Mesendoderm (in vitro differentiated cells): ENCODE data around the gene B3GALT5.

Experiments
- DNase-seq: peaks from one replicate; pipeline ENCODE4 v3.0.0; 2013
- H2AK5ac ChIP-seq: 2 replicates; pipeline ENCODE4 v1.6.1; 2013; ENCODE audit warnings: low read length, inconsistent platforms
- H2BK120ac ChIP-seq: 2 replicates; pipeline ENCODE4 v1.6.1; 2013; ENCODE audit warnings: low read depth, mild to moderate bottlenecking, low read length, moderate library complexity, mixed read lengths
- H2BK15ac ChIP-seq: replicated peaks from 2 replicates; pipeline ENCODE4 v1.6.1; 2013; ENCODE audit warnings: low read depth, mild to moderate bottlenecking, moderate library complexity
- H2BK5ac ChIP-seq: 2 replicates; pipeline ENCODE4 v1.6.1; 2013; ENCODE audit warnings: low read length, inconsistent platforms
- H3K18ac ChIP-seq: 2 replicates; pipeline ENCODE4 v1.6.1; 2013; ENCODE audit warnings: mild to moderate bottlenecking, low read length, mixed read lengths
- H3K23ac ChIP-seq: one replicate; pipeline ENCODE4 v1.6.1; 2013; ENCODE audit warnings: low read length
- H3K27ac ChIP-seq: 2 replicates; pipeline ENCODE4 v1.5.1; 2013; ENCODE audit warnings: low read depth, mild to moderate bottlenecking, inconsistent platforms, low read length, moderate library complexity
- H3K27me3 ChIP-seq: 2 replicates; pipeline ENCODE4 v1.6.1; 2013; ENCODE audit warnings: low read length, control low read depth, mild to moderate bottlenecking, inconsistent platforms; ENCODE audit not compliant: insufficient read depth, poor library complexity
- H3K36me3 ChIP-seq: 2 replicates; pipeline ENCODE4 v1.6.1; 2013; ENCODE audit warnings: low read length, inconsistent platforms; ENCODE audit not compliant: control insufficient read depth, insufficient read depth
- H3K4ac ChIP-seq: one replicate; pipeline ENCODE4 v1.6.1; 2013; ENCODE audit warnings: low read depth, mild to moderate bottlenecking, low read length, moderate library complexity
- H3K4me1 ChIP-seq: 2 replicates; pipeline ENCODE4 v1.6.1; 2013; ENCODE audit warnings: low read depth, low read length, inconsistent platforms; ENCODE audit not compliant: control insufficient read depth
- H3K4me2 ChIP-seq: 2 replicates; pipeline ENCODE4 v1.6.1; 2013; ENCODE audit warnings: low read length
- H3K4me3 ChIP-seq: 2 replicates; pipeline ENCODE4 v1.5.1; 2013; ENCODE audit warnings: mild to moderate bottlenecking, low read length
- H3K56ac ChIP-seq: one replicate; pipeline ENCODE4 v1.6.1; 2013; ENCODE audit warnings: low read length
- H3K79me1 ChIP-seq: 2 replicates; pipeline ENCODE4 v1.6.1; 2013; ENCODE audit warnings: low read length, inconsistent platforms
- H3K79me2 ChIP-seq: 2 replicates; pipeline ENCODE4 v1.6.1; 2013; ENCODE audit warnings: mild to moderate bottlenecking, low read length; ENCODE audit not compliant: control insufficient read depth, insufficient read depth
- H3K9ac ChIP-seq: 2 replicates; pipeline ENCODE4 v1.6.1; 2013; ENCODE audit warnings: low read length, inconsistent platforms
- H4K5ac ChIP-seq: one replicate; pipeline ENCODE4 v1.6.1; 2013; ENCODE audit warnings: low read length
- H4K8ac ChIP-seq: one replicate; pipeline ENCODE4 v1.6.1; 2013; ENCODE audit warnings: low read depth, mild to moderate bottlenecking, control low read depth, low read length, moderate library complexity
- WGBS: extraction: QIAGEN DNeasy Blood & Tissue Kit; methylation state at CpG from one replicate; pipeline ENCODE4 v1.1.7; 2013; ENCODE audit warnings: low lambda C conversion rate, missing lambda C conversion rate; ENCODE audit not compliant: insufficient coverage; ENCODE audit errors: extremely low coverage; 5-methylcytosine and 5-hydroxymethylcytosine counted together

B3GALT5 gene

DNA sequence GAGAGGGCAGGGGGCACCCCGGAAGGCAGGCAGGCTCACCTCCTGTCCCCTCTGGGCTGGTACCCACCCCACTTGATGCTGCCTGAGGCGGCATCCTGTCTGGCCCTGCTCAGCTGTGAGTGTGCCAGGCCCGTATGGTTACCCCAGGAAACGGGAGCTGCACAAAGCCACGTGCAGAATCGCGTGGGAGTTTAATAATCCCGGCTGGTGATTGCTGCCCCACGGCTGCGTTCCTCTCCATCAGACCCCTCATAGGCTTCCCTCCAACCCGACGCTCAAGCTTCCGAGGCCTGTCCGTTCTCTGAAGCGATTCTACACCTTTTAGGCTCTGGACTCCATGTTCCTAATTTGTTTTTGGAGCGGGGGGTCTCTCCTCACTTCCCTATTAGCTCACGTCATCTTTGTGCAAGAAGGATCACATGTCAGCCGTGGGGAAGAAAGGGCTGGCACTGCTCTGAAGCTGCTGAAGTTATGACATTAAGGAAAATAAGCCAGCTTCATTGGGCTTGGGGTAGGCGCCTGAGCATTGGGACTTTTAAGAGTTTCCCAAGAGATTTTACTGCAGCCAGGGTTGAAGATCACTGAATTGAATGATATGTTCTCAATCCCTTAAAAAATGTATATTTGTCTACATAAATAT is 1.1 kb upstream of the B3GALT5 start:
- no peak overlapping the region for H4K5ac ChIP-seq
- H3K4me1 ChIP-seq, result peaks cover 9% of the 10 kb centered on the region
- no peaks in the 10 kb centered on the region for H3K79me1 ChIP-seq
- H3K9ac ChIP-seq, result peak overlapping the region; percentile 10
- H2BK5ac ChIP-seq, result no peak overlapping the region
- H3K4me2 ChIP-seq, result no peak overlapping the region
- peak overlapping the region; percentile 77 for H3K18ac ChIP-seq
- H4K8ac ChIP-seq, result no peak overlapping the region
- no peak overlapping the region for H2BK120ac ChIP-seq
- no peak overlapping the region for H2BK15ac ChIP-seq
- WGBS, result no CpG with 5 or more reads among the region's 19 CpGs
- H3K27me3 ChIP-seq, result no peaks in the 10 kb centered on the region
- H3K56ac ChIP-seq, result peak overlapping the region; percentile 18
- H3K79me2 ChIP-seq, result peaks cover 2% of the 10 kb centered on the region
- peak; percentile 23 for DNase-seq
- H3K4me3 ChIP-seq, result no peak overlapping the region
- no peak overlapping the region for H3K4ac ChIP-seq
- H3K27ac ChIP-seq, result no peak overlapping the region
- H3K36me3 ChIP-seq, result no peaks in the 10 kb centered on the region
- no peak overlapping the region for H2AK5ac ChIP-seq
- H3K23ac ChIP-seq, result peak overlapping the region; percentile 56

- H3K36me3 ChIP-seq, result no peaks in the 10 kb centered on the region
- peak overlapping the region; percentile 58 for H3K4me3 ChIP-seq
- H3K27ac ChIP-seq, result no peak overlapping the region
- WGBS, result no CpG with 5 or more reads among the region's 47 CpGs
- peak overlapping the region; percentile 89 for H3K4me2 ChIP-seq
- peak overlapping the region; percentile 83 for H3K56ac ChIP-seq
- DNase-seq, result peak; percentile 33
- H2BK15ac ChIP-seq, result no peak overlapping the region
- peaks cover 9% of the 10 kb centered on the region for H3K4me1 ChIP-seq
- H2BK5ac ChIP-seq, result no peak overlapping the region
- H3K4ac ChIP-seq, result no peak overlapping the region
- peaks cover 2% of the 10 kb centered on the region for H3K79me2 ChIP-seq
- no peaks in the 10 kb centered on the region for H3K27me3 ChIP-seq
- no peaks in the 10 kb centered on the region for H3K79me1 ChIP-seq
- no peak overlapping the region for H4K5ac ChIP-seq
- H3K18ac ChIP-seq, result peak overlapping the region; percentile 53
- no peak overlapping the region for H2BK120ac ChIP-seq
- no peak overlapping the region for H4K8ac ChIP-seq
- H3K9ac ChIP-seq, result peak overlapping the region; percentile 62
- H3K23ac ChIP-seq, result no peak overlapping the region
- no peak overlapping the region for H2AK5ac ChIP-seq
These were observed 548 bp downstream of the B3GALT5 start for GRCh38 chr21:39613041-39613934.

DNA sequence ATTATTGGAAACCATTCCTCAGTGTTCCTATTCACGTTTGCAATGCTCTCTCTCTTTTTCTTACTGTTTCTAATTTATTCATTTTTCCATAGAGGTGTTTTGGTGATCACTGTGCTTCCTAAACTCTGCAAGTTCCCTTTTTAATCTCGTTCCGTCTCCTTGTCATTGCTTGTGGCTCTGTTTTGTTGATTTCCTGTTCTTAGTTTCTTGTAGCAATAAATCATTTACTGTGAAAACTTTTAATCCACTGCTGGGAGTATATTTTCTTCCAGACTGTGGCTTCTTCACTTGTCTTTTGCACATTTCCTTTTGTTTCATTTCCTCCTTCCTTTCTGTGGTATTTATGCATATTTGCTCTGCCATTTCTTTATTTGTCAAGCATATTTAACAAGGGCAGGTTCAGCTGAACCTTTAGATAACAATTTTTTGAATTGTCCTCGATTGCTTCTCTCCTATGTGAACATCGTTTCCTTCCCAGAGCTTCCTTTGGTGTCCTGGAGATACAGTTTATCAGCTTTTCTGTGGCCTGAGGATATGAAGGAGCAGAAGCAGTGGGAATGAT is 3.6 kb downstream of the B3GALT5 start:
- Histone ChIP-seq H3K27ac (no peak overlapping the region), H3K4me2 (no peak overlapping the region), H3K79me1 (no peaks in the 10 kb centered on the region), H3K9ac (no peak overlapping the region), H3K36me3 (no peaks in the 10 kb centered on the region), H3K79me2 (peaks cover 2% of the 10 kb centered on the region), H4K5ac (no peak overlapping the region), H3K18ac (no peak overlapping the region), H2BK120ac (no peak overlapping the region), H4K8ac (no peak overlapping the region), H3K27me3 (no peaks in the 10 kb centered on the region), H3K4ac (no peak overlapping the region), H2BK5ac (no peak overlapping the region), H3K56ac (no peak overlapping the region), H3K4me3 (no peak overlapping the region), H2AK5ac (no peak overlapping the region), H2BK15ac (no peak overlapping the region), H3K23ac (no peak overlapping the region), H3K4me1 (peaks cover 5% of the 10 kb centered on the region)
- no peak for DNase-seq
- no CpG with 5 or more reads among the region's 5 CpGs for WGBS

DNA sequence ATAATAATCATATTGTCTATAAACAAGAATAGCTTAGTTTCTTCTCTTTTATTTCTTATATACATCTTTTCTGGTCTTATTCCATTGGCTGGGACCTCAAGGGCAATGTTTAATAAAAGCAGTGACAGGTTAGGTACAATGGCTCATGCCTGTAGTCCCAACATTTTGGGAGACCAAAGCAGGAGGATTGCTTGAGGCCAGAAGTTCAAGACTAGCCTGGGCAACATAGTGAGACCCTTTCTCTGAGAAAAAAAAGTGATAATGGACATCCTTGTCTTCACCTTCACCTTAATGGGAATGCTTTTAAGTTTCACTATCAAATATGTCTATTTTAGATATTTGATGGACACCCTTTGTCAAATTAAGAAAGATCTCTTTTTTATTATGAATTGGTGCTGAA is 8.1 kb downstream of the B3GALT5 start:
- no peak overlapping the region for H2BK5ac ChIP-seq
- no peak overlapping the region for H4K5ac ChIP-seq
- no peak overlapping the region for H3K9ac ChIP-seq
- no peak overlapping the region for H2AK5ac ChIP-seq
- H2BK15ac ChIP-seq, result no peak overlapping the region
- no peak overlapping the region for H3K4me3 ChIP-seq
- H3K4me1 ChIP-seq, result no peaks in the 10 kb centered on the region
- H3K18ac ChIP-seq, result no peak overlapping the region
- H3K4me2 ChIP-seq, result no peak overlapping the region
- DNase-seq, result no peak
- H3K36me3 ChIP-seq, result no peaks in the 10 kb centered on the region
- no peak overlapping the region for H3K23ac ChIP-seq
- H2BK120ac ChIP-seq, result no peak overlapping the region
- H4K8ac ChIP-seq, result no peak overlapping the region
- H3K79me1 ChIP-seq, result no peaks in the 10 kb centered on the region
- H3K27ac ChIP-seq, result no peak overlapping the region
- H3K79me2 ChIP-seq, result peaks cover 2% of the 10 kb centered on the region
- no peak overlapping the region for H3K4ac ChIP-seq
- no peak overlapping the region for H3K56ac ChIP-seq
- H3K27me3 ChIP-seq, result no peaks in the 10 kb centered on the region

DNA sequence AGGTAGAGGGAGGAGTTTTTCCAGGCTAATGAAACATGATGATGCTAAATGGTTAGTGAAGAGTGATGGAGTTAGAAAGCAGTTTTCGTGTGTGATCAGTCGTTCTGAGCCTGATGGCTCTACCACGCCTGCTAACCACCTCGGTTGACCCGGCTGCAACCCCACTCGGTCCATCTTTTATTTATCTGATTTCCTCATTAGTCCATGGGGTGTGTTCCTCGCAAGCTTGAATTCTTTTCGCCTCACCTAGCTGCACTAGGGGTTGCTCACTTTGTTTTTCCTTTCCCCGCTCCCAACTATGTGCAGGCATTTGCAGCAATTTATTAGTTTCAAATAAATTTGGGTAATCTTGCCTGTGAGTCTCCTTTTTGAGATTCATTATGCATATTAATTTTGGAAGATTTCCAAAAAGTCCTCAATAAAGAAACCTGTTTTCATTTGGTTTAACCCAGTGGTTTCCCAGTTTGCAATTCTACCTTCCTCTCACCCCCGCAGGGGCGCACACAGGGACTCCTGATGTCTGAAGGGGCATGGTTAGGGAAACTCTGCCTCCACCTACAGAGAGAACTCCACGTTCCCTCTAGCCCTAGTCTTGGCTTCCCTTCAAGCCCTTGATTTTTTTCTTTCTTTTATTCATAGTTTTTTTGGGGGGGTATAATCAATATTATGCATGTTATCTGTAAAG is 12.6 kb downstream of the B3GALT5 start:
- Histone ChIP-seq H2BK15ac (no peak overlapping the region), H3K4me3 (no peak overlapping the region), H2BK120ac (no peak overlapping the region), H3K27me3 (no peaks in the 10 kb centered on the region), H3K27ac (no peak overlapping the region), H3K79me1 (no peaks in the 10 kb centered on the region), H3K9ac (no peak overlapping the region), H3K79me2 (peaks cover 4% of the 10 kb centered on the region), H3K4ac (no peak overlapping the region), H4K5ac (no peak overlapping the region), H4K8ac (no peak overlapping the region), H2BK5ac (no peak overlapping the region), H3K4me2 (no peak overlapping the region), H3K4me1 (peaks cover 2% of the 10 kb centered on the region), H2AK5ac (no peak overlapping the region), H3K18ac (no peak overlapping the region), H3K56ac (no peak overlapping the region), H3K23ac (no peak overlapping the region), H3K36me3 (no peaks in the 10 kb centered on the region)
- WGBS, result no CpG with 5 or more reads among the region's 12 CpGs
- no peak for DNase-seq
